GM19463 (cell line): ENCODE results near the gene TRIM24.
"Not testable (repeated sequence)": the region's sequence is repeated elsewhere in the genome, so short reads cannot be mapped to it uniquely, and the experiment has no call there.

ENCODE experiments used
- ATAC-seq: cut with Tn5 transposase; IDR thresholded peaks from one replicate; pipeline ENCODE4 v1.9.1; 2021; ENCODE audit warnings: mild to moderate bottlenecking, moderate library complexity; ENCODE audit not compliant: unreplicated experiment

TRIM24 gene

GRCh38 chr7:138525757-138526156 lies 65.7 kb downstream of the TRIM24 start:
- no peak for ATAC-seq

DNA sequence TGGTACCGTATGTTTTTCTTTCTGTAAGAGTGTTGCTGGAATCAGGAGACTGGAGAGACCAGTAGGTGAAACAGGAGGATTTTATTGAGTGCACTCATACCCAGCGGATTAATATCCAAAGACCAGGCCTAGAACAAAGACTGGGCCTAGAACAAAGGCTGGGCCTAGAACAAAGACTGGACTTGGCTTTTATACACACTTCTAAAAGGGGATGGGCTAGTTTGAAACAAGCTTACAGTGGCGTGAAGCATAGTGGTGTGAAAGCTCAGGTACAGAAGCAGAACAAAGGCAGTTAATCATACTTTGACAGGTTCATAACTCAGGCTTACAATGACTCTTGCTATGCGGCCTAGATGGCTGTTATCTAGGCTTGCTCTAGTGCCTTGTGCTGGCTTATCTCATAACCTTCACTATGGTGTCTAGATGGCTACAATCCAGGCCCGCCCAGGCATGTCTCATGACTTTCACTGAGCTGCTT lies 67.7 kb downstream of the TRIM24 start:
- ATAC-seq: no peak

DNA sequence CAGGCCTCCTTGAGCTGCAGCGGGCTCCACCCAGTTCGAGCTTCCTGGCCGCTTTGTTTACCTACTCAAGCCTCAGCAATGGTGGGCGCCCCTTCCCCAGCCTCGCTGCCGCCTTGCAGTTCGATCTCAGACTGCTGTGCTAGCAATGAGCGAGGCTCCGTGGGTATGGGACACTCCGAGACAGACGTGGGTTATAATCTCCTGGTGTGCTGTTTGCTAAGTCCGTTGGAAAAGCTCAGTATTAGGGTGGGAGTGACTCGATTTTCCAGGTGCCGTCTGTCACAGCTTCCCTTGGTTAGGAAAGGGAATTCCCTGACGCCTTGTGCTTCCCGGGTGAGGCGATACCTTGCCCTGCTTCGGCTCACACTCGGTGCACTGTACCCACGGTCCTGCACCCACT lies 76.8 kb downstream of the TRIM24 start:
- ATAC-seq: not testable (repeated sequence)

DNA sequence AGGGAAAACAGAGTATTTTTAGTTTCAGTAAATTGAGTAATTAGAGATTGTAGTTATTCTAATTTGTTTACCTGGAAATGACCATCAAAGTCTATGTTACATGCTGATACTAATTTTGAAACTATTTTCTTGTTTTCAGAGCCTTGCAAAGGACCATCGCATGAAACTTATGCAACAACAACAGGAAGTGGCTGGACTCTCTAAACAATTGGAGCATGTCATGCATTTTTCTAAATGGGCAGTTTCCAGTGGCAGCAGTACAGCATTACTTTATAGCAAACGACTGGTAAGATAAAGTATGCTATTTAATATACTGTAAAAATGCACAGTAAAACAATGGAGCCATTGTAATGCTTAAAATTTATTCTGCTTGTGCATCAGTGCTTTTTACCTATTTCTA lies 78.5 kb downstream of the TRIM24 start:
- no peak for ATAC-seq

- ATAC-seq: no peak
Measured at GRCh38 chr7:138538997-138539644, 79.1 kb downstream of the TRIM24 start.

GRCh38 chr7:138542183-138542582 lies 82.1 kb downstream of the TRIM24 start:
- ATAC-seq: peak; percentile 97

- ATAC-seq: no peak
Measured at GRCh38 chr7:138543739-138544138, 83.7 kb downstream of the TRIM24 start.

DNA sequence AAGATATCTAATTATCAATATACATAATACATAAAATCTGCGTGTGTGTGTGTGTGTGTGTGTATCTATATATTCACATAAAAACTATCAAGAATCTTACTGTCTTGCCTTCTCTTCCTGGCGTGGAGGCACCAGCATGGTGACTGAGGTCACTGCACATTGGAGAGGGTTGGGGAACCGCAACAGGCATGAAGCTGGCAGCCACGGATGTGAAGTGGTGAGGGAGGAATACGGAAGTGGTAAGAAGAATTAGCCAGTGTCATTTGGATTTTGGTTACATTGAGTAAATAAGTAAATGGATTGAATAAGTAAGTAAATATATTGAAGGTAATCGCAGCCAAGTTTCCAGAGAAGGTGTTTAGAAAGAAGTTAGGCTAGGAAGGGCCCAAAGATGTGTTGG lies 85.1 kb downstream of the TRIM24 start:
- ATAC-seq: no peak

DNA sequence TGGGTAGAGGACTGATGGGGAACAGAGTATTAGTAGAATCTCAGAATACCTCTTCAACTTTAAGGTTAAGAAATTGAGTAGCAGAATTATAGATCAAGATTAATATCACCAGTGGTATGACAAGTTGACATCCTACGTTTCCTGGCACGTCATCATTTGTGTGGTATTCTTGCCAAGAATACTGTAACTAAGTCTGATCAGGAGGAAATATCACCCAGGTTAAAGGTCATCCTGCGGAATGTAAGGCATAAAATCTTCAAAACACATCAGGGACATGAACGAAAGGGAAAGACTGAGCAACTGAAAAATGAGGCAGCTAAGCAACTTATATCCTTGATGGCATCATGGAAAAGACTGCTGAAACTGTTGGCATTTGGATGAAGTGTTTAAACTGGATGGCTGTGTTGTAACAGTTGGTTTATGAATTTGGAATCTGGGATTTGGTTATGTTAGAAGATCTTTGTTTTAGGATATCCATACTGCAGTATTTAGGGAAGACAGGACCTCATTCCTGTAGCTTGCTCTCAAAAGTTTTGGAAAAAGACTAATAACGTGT lies 86.1 kb downstream of the TRIM24 start:
- ATAC-seq: no peak

GRCh38 chr7:138546829-138547228 lies 86.8 kb downstream of the TRIM24 start:
- no peak for ATAC-seq

DNA sequence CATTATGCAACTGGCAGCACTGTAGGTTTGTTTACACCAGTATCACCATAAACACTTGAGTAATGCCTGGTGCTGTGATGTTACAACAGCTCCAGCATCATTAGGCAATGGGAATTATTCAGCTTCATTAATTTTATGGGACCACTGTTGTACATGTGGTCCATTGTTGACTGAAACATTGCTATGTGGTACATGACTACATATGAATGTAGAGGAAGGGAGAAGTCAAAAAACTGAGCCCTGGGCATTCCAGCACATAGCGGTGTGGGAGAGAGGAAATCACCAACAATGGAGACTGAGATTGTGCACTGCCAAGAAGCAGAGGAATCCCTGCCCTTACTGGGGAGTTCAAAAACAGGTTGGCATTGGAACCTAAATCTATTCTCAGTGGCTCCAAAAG lies 89.0 kb downstream of the TRIM24 start:
- ATAC-seq: no peak

GRCh38 chr7:138550337-138550736 lies 90.3 kb downstream of the TRIM24 start:
- ATAC-seq: no peak

GRCh38 chr7:138551102-138551501 lies 91.0 kb downstream of the TRIM24 start:
- ATAC-seq: no peak

DNA sequence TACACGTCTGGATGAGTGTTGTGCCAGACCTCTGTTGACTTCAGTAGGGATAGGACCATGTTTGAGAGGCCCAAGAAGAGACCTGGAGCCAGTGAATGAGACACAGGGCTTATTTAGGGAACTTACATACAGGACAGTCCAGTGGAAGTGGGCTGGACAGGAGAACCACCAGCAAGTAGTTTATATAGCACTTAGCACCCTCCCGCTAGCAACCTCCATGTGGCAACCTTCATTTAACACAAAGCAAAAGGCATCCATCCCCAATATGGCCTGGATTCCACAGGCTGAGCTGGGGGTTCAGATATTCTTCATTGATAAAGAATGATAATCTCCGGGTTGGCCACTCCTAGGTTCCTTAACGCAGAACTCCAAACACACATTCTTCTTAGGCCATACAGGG lies 93.7 kb downstream of the TRIM24 start:
- ATAC-seq: no peak

- ATAC-seq: no peak
Measured at GRCh38 chr7:138554674-138555073, 94.6 kb downstream of the TRIM24 start.

GRCh38 chr7:138555684-138556083 lies 95.6 kb downstream of the TRIM24 start:
- no peak for ATAC-seq

GRCh38 chr7:138556771-138557484 lies 96.9 kb downstream of the TRIM24 start:
- ATAC-seq: no peak

DNA sequence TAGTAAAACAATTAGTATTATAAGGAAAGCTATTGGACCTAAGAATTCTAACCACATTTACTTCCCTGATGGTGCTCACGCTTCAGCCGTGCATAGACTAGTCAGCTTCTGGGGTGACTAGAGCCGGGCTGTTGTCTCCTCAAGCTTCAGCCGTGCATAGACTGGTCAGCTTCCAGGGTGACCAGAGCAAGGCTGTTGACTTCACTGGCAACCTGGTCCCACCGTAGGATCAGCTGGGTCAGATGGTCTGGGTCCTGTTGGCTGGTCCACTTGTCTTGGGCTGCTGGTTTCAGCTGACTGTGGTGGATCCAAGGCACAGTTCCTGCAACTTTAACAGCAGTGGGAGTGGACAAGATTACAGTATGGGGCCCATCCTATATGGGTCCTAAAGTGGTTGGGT lies 99.4 kb downstream of the TRIM24 start:
- no peak for ATAC-seq

DNA sequence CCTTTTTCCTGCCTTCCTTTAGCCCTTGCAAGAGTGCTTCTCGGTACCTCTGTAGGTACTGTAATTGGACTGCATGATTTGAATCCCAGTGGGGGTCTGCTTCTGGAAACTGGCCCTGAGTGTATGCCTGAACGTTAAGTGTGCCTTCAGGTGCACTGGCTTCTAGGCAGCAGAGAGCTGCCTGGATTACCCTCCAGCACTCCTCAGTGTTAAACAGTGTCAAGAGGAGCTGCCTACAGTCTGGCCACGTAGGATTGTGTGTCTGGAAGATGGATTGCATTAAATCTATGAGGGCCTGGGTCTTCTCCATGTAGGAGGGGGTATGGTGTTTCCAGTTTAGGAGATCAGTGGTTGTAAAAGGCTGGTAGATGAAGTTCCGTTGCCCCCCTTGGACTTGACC lies 103.7 kb downstream of the TRIM24 start:
- ATAC-seq: no peak

DNA sequence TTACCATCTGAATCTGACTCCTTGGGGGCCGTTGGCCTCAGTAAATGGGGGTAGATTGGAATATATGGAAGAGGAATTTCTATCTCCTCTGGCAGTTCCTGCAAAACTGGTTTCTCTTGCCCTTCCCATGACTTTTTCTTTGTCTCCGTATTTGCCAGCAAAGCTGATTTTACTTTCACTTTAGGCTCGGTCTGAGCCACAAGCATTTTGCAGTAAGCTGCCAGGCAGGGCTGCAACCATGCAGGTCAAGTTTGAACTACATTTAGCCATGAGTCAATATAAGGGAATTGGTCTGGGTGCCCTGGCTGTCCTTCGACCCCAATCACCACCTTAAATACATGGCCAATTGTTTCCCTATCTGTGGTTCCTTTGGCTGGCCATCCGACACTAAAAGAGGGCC lies 104.3 kb downstream of the TRIM24 start:
- no peak for ATAC-seq

GRCh38 chr7:138565071-138565450 lies 105.0 kb downstream of the TRIM24 start:
- no peak for ATAC-seq

GRCh38 chr7:138565451-138566114 lies 105.5 kb downstream of the TRIM24 start:
- no peak for ATAC-seq
